Spleen (tissue), 11 donors: ENCODE measurements around the gene PRDM16. TPM values are rescaled to one million over a fixed set of nuclear protein-coding genes. Genes with fewer than 3 reads are reported as not detected.

ENCODE experiments used
- DNase-seq: peaks from one replicate; pipeline ENCODE4 v3.0.0-alpha.2; 2020
- H3K27ac ChIP-seq, 8 donors: fragments of 200-600 bp; sonication (generic) in 7 of 8; 1 replicate in 4 of 8; 2 replicates in 4 of 8; pipeline versions ENCODE4 v1.5.0 to v1.8.0; 2016 to 2021; ENCODE audit warnings: inconsistent platforms in 4 of 8, mild to moderate bottlenecking in 4 of 8, moderate library complexity in 1 of 8
- H3K27me3 ChIP-seq, 7 donors: fragments of 200-600 bp; sonication (generic) in 6 of 7; replicated peaks in 1 of 7; 1 replicate in 4 of 7; 2 replicates in 3 of 7; pipeline versions ENCODE4 v1.5.0 to v1.8.0; 2016 to 2021; ENCODE audit warnings: inconsistent platforms in 3 of 7, mild to moderate bottlenecking in 1 of 7
- H3K36me3 ChIP-seq, 6 donors: fragments of 200-600 bp; sonication (generic) in 5 of 6; 1 replicate in 4 of 6; 2 replicates in 2 of 6; pipeline versions ENCODE4 v1.5.0 to v1.8.0; 2016 to 2021; ENCODE audit warnings: inconsistent platforms in 2 of 6
- H3K4me1 ChIP-seq, 6 donors: fragments of 200-600 bp; sonication (generic) in 5 of 6; 1 replicate in 3 of 6; 2 replicates in 3 of 6; pipeline versions ENCODE4 v1.5.0 to v1.8.0; 2016 to 2021; ENCODE audit warnings: inconsistent platforms in 3 of 6
- H3K4me3 ChIP-seq, 8 donors: fragments of 200-600 bp; sonication (generic) in 7 of 8; 1 replicate in 4 of 8; 2 replicates in 4 of 8; pipeline versions ENCODE4 v1.5.0 to v1.8.0; 2016 to 2021; ENCODE audit warnings: inconsistent platforms in 4 of 8, mild to moderate bottlenecking in 4 of 8, moderate library complexity in 2 of 8
- H3K9me3 ChIP-seq, 8 donors: fragments of 200-600 bp; sonication (generic) in 7 of 8; 1 replicate in 4 of 8; 2 replicates in 4 of 8; pipeline versions ENCODE4 v1.5.0 to v1.8.0; 2016 to 2021; ENCODE audit warnings: inconsistent platforms in 4 of 8
- CTCF ChIP-seq, 11 experiments: fragments of 200-600 bp in 7 of 11; fragments of 450-650 bp in 4 of 11; sonication (generic) in 4 of 11; IDR thresholded peaks in 8 of 11; conservative IDR thresholded peaks in 3 of 11; 1 replicate in 7 of 11; 2 replicates in 4 of 11; pipeline versions ENCODE4 v1.4.0 to v1.8.0; 2016 to 2021; ENCODE audit warnings: antibody characterized with exemption in 11 of 11, inconsistent platforms in 4 of 11, mild to moderate bottlenecking in 1 of 11
- POLR2A ChIP-seq, 3 donors: fragments of 450-650 bp; IDR thresholded peaks; one replicate each; pipeline ENCODE4 v1.5.1; 2017; ENCODE audit warnings: antibody characterized with exemption in 3 of 3, mild to moderate bottlenecking in 1 of 3
- POLR2AphosphoS5 ChIP-seq, 3 donors: sonication (generic); formaldehyde crosslinking; IDR thresholded peaks; one replicate each; pipeline ENCODE4 v1.5.1; 2017; ENCODE audit warnings: antibody characterized with exemption in 3 of 3
- WGBS, 5 donors: extraction: QIAGEN DNeasy Blood & Tissue Kit in 3 of 5; methylation state at CpG; one replicate each; pipeline versions ENCODE4 v1.1.5 to v1.1.7; 2013 to 2018; 5-methylcytosine and 5-hydroxymethylcytosine counted together
- intact Hi-C: fragments of 100-400 bp; cut with DNase I; formaldehyde crosslinking; loops from one replicate; pipeline ENCODE4 v1.15.0; 2023; ENCODE audit warnings: low total_unique reads
- polyA plus RNA-seq, 3 donors: library from polyadenylated mRNA; stranded (reverse); fragments of 200-250 nt; gene quantifications; one replicate each; pipeline ENCODE4 v1.2.1, GENCODE V29; 2013
- total RNA-seq, 7 donors: library from RNA; depleted of rRNA in 3 of 7; stranded (reverse); fragments of >200 nt in 3 of 7; fragmentation: NEBNext Ultra II Directional in 4 of 7; extraction: Animal tissue kit (Norgen Biotek cat#: 25700) in 4 of 7; gene quantifications; one replicate each; pipeline versions ENCODE4 v1.1.0 to v1.2.1, GENCODE V29; 2016 to 2021
- donor health status: healthy with polysubstance abuse.
- donor health status: DM: no; HTN: no; CAD: no; lungs with moderate emphysema.
- donor health status: DM: no; HTN: no; CAD: no.
- donor health status: Bipolar disorder and iron deficiency.
- donor health status: healthy.
- donor health status: DM: no; HTN: no; CAD: no.
- donor health status: DM: yes; HTN: yes; CAD: no.

Gene PRDM16
- total and polyA plus RNA-seq, 10 donors: 0.43 to 3.2 (median 1.4) TPM

DNA sequence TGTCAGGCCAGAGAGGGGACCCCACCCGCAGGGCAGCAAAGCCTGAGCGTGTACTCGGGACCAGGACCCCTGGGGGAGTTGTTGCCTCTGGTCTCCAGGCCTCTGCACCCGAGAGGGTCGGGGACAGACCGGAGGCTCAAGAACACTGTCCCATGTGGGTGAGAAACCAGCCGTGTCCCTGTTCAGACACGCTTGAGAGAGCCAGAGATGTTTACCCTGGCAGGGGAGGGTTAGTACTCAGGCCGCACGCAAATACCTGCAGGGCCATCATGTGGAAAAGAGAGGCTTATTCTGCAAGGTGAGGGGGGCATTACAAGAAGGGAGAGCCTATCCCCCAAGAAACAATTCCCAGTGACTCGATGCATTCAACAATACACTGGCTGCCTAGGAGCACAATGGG, 311.5 kb downstream of the PRDM16 start:
- DNase-seq: no peak
- TF ChIP-seq POLR2AphosphoS5 (IDR thresholded peaks at IDR 0.05): no peak
- TF ChIP-seq POLR2A (IDR thresholded peaks at IDR 0.05): no peak
- no peak for TF ChIP-seq CTCF (IDR thresholded peaks at IDR 0.05 in 8 of 11, conservative IDR thresholded peaks at IDR 0.05 in 3 of 11)

GRCh38 chr1:3381901-3382300, 312.9 kb downstream of the PRDM16 start:
- peaks cover 0 to 62% (median 0%) of the 10 kb centered on the region in 7 donors for H3K27me3 ChIP-seq
- WGBS, 5 donors: 33 to 43% (median 38%) methylated on average over 5 to 10 of the region's 10 CpGs
- intact Hi-C loops: no loop called here
- H3K4me3 ChIP-seq: no peak overlapping the region
- no peak for DNase-seq
- H3K4me1 ChIP-seq: peaks cover 0 to 3% (median 0%) of the 10 kb centered on the region in 6 donors
- no peaks in the 10 kb centered on the region for H3K36me3 ChIP-seq
- H3K27ac ChIP-seq: no peak overlapping the region
- TF ChIP-seq POLR2AphosphoS5 (IDR thresholded peaks at IDR 0.05) (no peak), CTCF (IDR thresholded peaks at IDR 0.05 in 8 of 11, conservative IDR thresholded peaks at IDR 0.05 in 3 of 11) (no peak), POLR2A (IDR thresholded peaks at IDR 0.05) (no peak)
- H3K9me3 ChIP-seq: no peaks in the 10 kb centered on the region

More for the DNA sequence above, 311.5 kb downstream of the PRDM16 start:
- H3K4me3 ChIP-seq: no peak overlapping the region
- H3K27ac ChIP-seq: no peak overlapping the region
- H3K36me3 ChIP-seq: no peaks in the 10 kb centered on the region
- intact Hi-C loops: no loop called here
- 82 to 92% (median 89%) methylated on average over 11 of the region's 11 CpGs for WGBS, 5 donors
- no peaks in the 10 kb centered on the region for H3K9me3 ChIP-seq
- H3K4me1 ChIP-seq: peaks cover 0 to 3% (median 0%) of the 10 kb centered on the region in 6 donors
- peaks cover 0 to 64% (median 0%) of the 10 kb centered on the region in 7 donors for H3K27me3 ChIP-seq

- H3K9me3 ChIP-seq: no peaks in the 10 kb centered on the region
- no peak overlapping the region for H3K4me3 ChIP-seq
- H3K4me1 ChIP-seq: peaks cover 0 to 3% (median 0%) of the 10 kb centered on the region in 6 donors
- H3K27ac ChIP-seq: no peak overlapping the region
- intact Hi-C loops: no loop called here
- peaks cover 0 to 62% (median 0%) of the 10 kb centered on the region in 7 donors for H3K27me3 ChIP-seq
- TF ChIP-seq POLR2AphosphoS5 (IDR thresholded peaks at IDR 0.05): no peak
- no peak for TF ChIP-seq POLR2A (IDR thresholded peaks at IDR 0.05)
- no peak for TF ChIP-seq CTCF (IDR thresholded peaks at IDR 0.05 in 8 of 11, conservative IDR thresholded peaks at IDR 0.05 in 3 of 11)
- no peaks in the 10 kb centered on the region for H3K36me3 ChIP-seq
- 81 to 89% (median 88%) methylated on average over 10 to 14 of the region's 14 CpGs for WGBS, 5 donors
- DNase-seq: no peak
Observed at GRCh38 chr1:3382326-3383057, 313.5 kb downstream of the PRDM16 start.

DNA sequence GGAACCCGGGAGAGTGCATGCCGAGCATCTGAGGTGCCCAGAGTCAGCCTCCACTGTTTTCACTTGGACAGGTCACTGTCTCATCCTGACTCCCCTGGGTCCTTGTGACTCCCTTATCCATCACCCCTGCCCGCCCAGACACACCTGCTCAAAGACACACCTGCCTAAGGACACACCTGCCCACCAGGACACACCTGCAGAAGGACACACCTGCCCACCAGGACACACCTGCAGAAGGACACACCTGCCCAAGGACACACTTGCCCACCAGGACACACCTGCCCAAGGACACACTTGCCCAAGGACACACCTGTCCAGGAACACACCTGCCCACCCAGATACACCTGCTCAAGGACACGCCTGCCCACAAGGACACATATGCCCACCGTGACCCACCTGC, 314.7 kb downstream of the PRDM16 start:
- Histone ChIP-seq H3K9me3 (no peaks in the 10 kb centered on the region), H3K27me3 (peaks cover 0 to 68% (median 0%) of the 10 kb centered on the region in 7 donors), H3K4me1 (peaks cover 0 to 3% (median 0%) of the 10 kb centered on the region in 6 donors), H3K36me3 (no peaks in the 10 kb centered on the region), H3K27ac (no peak overlapping the region), H3K4me3 (no peak overlapping the region)
- TF ChIP-seq POLR2AphosphoS5 (IDR thresholded peaks at IDR 0.05): no peak
- no peak for TF ChIP-seq POLR2A (IDR thresholded peaks at IDR 0.05)
- TF ChIP-seq CTCF (IDR thresholded peaks at IDR 0.05 in 8 of 11, conservative IDR thresholded peaks at IDR 0.05 in 3 of 11): no peak
- DNase-seq: no peak
- intact Hi-C loops: no loop called here
- 84 to 93% (median 85%) methylated on average over 5 of the region's 5 CpGs for WGBS, 5 donors
